HG03066 (cell line): Measurements from ENCODE around the gene PPP1R3E.

Source experiments
- ATAC-seq: cut with Tn5 transposase; IDR thresholded peaks from one replicate; pipeline ENCODE4 v1.9.1; 2021; ENCODE audit warnings: low read depth; ENCODE audit not compliant: unreplicated experiment

Gene PPP1R3E

GRCh38 chr14:23323838-23324454 lies 21.3 kb upstream of the PPP1R3E start:
- ATAC-seq, result no peak

GRCh38 chr14:23322568-23323517 lies 20.2 kb upstream of the PPP1R3E start:
- ATAC-seq, result no peak

GRCh38 chr14:23321572-23322547 lies 19.2 kb upstream of the PPP1R3E start:
- ATAC-seq, result peak; percentile 11

GRCh38 chr14:23320584-23321571 lies 18.2 kb upstream of the PPP1R3E start, which contains the start of gene PABPN1:
Gene PABPN1 (plus strand): TSS chr14:23321457. CDS start chr14:23321470, 13 bp downstream.
- peak; percentile 84 for ATAC-seq

- ATAC-seq, result no peak
These were observed 17.3 kb upstream of the PPP1R3E start for GRCh38 chr14:23319746-23320583.

- ATAC-seq, result no peak
These were observed 13.6 kb upstream of the PPP1R3E start for GRCh38 chr14:23316300-23316699.

GRCh38 chr14:23310546-23310945 lies 7.9 kb upstream of the PPP1R3E start:
- no peak for ATAC-seq

- ATAC-seq, result no peak
These were observed 6.2 kb upstream of the PPP1R3E start for GRCh38 chr14:23308721-23309445.

GRCh38 chr14:23307687-23308644 lies 5.3 kb upstream of the PPP1R3E start:
- no peak for ATAC-seq

- ATAC-seq, result no peak
These were observed 4.5 kb upstream of the PPP1R3E start for GRCh38 chr14:23307146-23307530.

- ATAC-seq, result no peak
These were observed 3.9 kb upstream of the PPP1R3E start, which contains the start of gene BCL2L2 for GRCh38 chr14:23306412-23307145. Gene BCL2L2 (plus strand): TSS chr14:23306833. CDS start chr14:23307768, 935 bp downstream.

GRCh38 chr14:23301969-23302289 lies 730 bp downstream of the PPP1R3E start:
- ATAC-seq, result peak; percentile 8

- peak; percentile 74 for ATAC-seq
These were observed 1.2 kb downstream of the PPP1R3E start for GRCh38 chr14:23301288-23301968.

GRCh38 chr14:23300687-23301223 lies 1.9 kb downstream of the PPP1R3E start:
- ATAC-seq, result no peak

GRCh38 chr14:23299986-23300686 lies 2.5 kb downstream of the PPP1R3E start:
- no peak for ATAC-seq
